CD4-positive, alpha-beta T cell treated with Interleukin-4 for 4 hours (primary cell): ENCODE measurements around the gene HENMT1.
"Not testable (repeated sequence)": the region's sequence is repeated elsewhere in the genome, so short reads cannot be mapped to it uniquely, and the experiment has no call there.

Experiments
- DNase-seq: peaks from one replicate; pipeline ENCODE4 v3.0.0-alpha.2; 2020

Gene HENMT1

DNA sequence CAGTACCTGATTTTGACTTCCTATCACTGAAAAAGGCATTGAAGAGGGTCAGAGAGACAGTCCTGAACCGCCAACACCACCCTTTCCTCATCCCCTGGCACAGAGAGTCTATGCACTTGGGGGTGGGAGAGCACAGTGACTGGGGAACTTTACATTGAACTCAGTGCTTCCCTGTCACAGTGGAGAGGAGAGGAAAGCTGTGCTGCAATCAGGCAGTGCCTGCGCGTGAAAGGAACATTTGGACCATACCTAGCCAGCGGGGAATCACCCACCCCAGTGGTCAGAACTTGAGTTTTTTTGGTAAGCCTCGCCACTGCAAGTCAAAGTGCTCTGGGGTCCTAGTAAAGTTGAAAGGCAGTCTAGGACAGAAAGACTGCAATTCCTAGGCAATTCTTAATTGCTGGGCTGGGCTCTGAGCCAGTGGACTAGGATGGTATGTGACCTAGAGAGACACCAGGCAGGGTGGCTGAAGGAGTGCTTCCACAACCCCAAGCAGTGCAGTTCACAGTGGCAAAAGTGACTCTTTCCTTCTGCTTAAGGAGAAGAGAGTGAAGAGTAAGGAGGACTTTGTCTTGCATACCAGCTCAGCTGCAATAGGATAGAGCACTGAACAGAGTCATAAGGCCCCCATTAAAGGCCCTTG lies 9.4 kb upstream of the HENMT1 start:
- DNase-seq = no peak

DNA sequence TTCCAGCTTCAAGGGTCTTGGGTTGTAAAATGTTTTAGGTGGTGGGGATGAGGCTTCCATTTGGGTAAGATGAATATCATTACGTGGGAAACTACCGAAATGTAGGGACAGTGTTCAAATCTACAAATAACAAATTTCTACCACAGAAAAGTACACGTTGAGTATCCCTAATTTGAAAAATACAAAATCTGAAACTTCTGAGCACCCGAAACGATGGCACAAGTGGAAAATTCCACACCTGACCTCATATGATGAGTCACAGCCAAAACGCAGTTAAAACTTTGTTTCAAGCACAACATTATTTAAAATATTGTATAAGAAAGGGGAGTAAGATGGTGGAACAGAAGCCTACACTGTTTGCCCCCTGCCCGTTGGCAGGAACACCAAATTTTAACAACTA lies 8.8 kb upstream of the HENMT1 start:
- no peak for DNase-seq

DNA sequence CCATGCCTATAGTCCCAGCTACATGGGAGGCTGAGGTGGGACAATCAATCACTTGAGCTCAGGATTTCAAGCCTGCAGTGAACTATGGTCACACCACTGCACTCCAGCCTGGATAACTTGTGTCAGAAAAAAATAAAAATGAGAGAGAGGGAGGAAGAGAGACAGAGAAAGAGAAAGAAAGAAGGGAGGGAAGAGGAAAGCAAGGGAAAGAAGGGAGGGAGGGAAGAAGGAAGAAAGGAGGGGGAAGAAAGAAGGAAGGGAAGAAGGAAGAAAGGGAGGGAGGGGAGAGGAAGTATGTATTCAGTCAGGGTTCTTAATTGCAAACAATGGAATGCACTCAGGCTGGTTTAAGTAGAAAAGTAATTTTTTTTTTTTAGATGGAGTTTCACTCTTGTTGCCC lies 7.9 kb upstream of the HENMT1 start:
- DNase-seq = no peak

DNA sequence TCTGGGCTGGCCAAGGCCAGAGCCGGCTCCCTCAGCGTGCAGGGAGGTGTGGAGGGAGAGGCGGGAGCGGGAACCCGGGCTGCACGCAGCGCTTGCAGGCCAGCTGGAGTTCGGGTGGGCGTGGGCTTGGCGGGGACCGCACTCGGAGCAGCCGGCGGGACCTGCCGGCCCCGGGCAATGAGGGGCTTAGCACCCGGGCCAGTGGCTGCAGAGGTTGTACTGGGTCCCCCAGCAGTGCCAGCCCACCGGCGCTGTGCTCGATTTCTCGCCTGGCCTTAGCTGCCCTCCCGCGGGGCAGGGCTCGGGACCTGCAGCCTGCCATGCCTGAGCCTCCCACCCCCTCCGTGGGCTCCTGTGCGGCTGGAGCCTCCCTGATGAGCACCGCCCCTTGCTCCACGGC lies 6.5 kb upstream of the HENMT1 start:
- not testable (repeated sequence) for DNase-seq

DNA sequence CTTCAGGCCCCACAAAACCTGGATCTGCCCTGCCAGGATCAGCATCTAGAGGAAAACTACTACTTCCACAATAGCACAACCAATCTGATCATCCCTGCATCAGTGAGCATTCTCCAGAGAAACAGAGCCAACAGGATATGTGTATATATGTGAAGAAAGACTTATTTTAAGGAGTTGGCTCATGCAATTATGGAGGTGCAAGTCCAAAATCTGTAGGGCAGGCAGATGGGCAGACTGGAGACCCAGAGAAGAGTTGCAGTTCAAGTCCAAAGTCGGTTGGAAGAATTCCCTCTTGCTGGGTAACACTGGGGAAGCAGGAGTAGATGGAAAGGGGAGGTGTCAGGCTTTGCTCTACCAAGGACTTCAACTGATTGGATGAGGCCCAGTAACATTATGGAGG lies 4.9 kb upstream of the HENMT1 start:
- DNase-seq = no peak

DNA sequence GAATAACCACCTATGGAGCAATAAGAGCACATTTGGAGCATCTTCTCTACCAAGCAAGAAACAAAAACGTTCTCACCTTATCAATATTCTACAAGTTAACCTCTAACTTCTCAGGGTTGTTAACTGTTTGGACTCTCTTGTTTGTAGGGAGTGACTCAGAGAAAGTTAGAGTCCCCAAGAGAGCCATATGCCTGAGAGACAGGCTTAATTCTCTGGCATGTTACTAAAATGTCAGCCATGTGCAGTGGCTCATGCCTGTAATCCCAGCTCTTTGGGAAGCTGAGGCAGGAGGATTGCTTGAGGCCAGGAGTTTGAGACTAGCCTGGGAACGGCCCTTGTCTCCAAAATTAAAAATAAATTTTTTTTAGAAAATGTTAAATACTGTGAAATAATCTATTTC lies 4.2 kb upstream of the HENMT1 start:
- no peak for DNase-seq

DNA sequence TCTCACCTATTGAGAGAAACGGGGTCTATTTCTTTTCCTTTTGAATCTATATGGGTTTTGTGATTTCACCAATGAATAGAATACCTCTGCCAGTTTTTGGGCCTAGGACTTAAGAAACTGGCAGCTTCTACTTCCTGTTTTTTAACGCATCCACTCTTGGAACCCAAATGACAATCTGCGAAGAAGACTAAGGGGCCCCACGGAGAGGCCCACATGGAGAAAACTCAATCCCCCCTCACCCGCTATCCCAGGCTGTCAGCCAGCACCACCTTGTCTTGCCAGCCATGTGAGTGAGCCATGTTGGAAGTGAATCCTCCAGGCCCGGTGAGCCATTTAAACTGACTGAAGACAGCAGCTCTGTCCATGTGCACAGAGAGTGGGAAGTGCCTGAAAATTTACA lies 3.6 kb upstream of the HENMT1 start:
- DNase-seq = no peak

DNA sequence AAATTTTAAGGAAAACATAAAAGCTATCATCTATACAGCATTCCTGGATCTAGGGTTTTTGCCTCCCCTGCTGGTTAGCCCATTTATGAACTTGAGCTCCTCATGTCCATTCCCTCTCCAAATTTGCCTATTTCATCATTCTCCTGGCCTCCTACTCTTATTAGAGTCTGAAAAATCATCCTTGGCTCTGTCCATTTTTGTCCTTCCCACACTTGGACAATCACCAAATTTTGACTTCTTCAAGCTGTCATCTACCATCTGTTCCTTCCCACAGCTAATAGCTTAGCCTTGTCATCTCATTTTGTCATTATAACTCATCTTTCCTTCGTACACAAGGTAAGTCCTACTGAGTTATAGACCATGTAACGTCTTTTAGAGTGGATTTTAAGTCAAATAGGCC lies 2.2 kb upstream of the HENMT1 start:
- no peak for DNase-seq

DNA sequence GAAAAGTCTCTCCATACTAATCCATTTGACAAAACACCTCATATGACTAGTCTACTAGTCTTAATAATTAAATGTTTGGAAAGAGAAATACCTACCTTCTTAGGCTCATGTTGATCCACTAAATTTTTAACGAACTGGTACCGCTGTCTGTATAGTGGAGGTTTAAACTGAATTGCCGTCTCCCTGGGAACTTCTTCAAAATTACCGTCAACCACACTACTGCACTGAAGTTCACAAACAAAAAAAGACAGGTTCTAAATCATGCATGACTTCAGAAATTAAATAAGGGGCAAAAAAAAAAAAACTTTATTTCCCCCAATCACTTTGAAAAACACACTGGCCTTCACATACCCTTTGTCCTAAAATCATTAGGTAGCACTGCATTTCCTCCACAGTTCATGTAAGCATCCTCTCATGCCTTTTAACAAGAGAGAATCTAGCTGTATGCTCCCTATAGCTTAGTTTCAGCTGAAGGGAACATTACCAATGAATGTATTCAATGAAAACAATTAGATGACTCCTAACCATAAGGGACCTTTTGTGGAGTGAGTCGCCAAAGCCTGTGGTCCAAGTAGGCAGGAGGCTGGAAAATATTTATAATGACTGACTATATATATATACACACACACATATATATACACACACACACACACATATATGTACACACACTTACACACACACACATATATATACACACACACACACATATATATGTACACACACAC lies 3.4 kb downstream of the HENMT1 start:
- no peak for DNase-seq

DNA sequence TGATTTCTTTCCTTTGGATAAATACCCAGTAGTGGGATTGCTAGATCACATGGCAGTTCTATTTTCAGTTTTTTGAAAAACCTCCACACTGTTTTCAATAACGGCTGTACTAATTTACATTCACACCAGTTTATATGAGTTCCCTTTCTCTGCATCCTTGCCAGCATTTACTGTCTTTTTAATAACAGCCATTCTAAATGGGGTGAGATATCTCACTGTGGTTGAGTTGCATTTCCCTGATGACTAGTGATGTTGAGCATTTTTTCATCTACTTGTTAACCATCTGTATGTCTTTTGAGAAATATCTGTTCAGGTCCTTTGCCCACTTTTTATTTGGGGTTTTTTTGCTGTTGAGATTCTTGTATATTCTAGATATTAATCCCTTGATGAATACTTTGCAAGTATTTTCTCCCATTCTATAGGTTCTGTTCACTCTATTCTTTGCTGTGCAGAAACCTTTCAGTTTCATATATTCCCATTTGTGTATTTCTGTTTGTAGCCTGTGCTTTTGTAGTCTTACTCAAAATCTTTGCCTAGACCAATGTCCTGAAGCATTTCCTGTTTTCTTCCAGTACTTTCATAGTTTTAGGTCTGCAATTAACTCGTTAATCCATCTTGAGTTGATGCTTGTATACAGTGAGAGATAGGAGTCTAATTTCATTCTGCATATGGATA lies 7.3 kb downstream of the HENMT1 start:
- peak; percentile 50 for DNase-seq

DNA sequence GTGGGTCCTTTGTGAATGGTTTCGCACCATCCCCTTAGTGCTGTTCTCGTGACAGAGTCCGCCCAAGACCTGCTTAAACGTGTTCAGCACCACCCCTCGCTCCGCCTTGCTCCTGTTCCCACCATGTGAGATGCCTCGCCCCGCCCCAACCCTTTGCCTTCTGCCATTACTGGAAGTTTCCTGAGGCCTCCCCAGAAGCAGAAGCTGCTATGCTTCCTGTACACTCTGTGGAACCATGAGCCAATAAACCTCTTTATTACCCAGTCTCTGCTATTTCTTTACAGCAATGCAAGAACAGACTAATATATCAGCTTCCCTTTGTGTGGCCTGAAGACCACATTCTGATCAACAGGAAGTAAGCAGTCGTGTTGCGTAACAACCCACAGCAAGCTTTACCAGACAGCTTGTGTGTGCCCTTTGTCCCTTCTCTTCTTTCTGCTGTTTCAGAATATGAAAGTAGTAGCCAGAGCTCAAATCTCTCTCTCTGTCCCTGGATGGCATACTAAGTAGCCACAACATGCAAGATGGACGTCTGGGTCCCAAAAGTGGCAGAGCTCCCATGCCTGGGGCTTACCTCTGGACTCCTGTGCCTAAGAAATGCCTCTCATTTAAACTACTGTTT lies 14.1 kb downstream of the HENMT1 start:
- peak; percentile 92 for DNase-seq

DNA sequence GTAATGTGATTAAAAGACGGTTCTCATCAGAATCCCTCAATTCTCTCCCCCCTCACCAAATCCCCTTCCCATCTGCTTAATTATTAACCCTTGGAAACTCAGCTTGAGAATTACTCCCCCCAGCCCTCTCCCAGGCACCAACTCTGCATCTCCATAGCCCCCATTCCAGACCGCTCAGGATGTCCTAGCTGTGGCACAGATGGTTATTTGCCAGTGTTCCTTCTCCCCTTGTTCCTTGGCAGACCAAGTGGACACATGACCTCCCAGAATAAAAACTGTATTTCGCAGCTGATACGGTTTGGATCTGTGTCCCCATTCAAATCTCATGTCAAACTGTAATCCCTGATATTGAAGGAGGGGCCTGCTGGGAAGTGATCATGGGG lies 14.6 kb downstream of the HENMT1 start:
- DNase-seq = no peak

DNA sequence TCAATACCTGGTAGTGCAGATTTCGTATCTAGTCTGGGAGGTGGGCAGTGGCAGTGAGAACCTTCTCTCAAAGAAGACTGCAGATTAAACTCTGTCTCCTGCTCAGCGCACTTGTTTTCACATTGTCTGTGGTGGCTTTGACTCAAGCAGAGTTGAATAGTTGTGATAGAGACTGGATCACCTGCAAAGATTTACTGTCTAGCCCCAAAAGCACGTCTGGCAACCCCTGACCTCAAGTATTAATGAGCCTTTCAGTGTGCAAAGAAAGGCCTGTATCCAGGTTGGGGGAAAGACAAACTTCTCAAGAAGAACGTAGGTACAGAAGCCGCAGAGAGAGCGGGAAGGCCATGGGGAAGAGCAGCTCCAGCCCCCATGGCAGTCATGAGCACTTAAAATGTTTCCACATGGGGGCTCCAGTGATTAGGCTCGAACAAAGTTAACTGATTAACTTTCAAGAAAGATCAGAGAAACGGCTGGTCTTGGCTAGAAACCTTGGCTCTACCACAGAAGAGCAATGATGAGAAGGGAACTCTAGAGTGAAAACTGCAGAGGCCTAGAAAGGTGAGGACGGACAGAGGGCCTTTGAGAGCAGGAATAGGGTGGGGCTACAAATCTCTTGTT lies 15.2 kb downstream of the HENMT1 start:
- peak; percentile 67 for DNase-seq

DNA sequence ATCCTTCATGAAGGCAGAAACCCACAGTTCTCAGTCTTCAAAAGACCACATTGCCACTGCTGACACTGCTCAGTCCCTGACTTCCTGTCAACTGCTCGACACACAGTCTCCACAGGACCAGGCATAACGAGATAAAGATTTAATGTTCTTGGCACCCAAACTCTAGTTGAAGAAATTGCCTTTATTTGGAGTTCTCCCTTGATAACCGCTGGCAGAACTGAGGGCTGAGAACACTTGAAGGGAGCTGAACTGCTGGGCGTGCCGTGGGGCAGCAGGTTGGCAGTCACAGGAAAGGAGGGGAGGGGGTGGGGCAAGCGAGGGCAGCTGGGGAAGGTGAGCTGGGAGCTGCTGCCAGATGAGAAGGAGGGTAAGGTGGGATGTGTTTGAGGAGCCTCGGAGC lies 15.9 kb downstream of the HENMT1 start:
- DNase-seq = peak; percentile 77

DNA sequence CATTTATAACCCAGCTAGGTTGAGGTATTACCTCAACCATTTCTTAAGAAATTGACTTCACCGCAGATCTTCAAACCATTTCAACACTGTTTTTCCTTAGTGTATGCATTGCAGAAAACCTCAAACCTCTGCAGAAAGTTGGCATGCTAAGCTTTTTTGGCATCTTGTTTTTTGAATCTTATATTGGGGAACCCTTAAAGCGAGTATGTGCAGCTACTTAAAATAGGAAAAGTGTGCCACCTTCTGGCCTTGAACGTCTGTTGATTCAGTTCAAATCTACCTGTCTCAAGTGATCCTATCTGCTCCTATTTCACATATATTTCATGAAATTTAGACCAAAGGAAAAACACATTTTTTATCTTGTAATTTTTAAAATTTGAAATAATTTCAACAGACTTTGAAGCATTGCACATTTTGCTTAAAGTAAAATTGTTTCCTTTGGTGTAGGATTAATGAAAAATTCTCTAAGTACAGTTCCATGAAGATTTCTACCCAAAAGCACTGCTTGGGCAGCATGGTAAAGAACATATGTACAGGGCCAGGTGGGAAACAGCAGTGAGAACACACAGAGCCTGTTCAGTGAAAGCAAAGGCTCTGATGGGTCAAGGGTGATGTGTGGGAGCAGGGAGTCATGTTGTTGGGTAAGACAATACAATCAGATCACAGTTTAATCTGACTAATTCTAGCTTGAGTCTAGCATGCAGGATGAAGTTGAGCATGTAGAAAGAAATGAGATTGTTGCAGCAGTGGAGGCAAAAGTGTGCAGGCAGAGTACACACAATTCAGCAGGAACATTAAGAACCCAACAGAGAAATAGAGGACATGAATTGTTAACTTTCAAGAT lies 17.2 kb downstream of the HENMT1 start:
- DNase-seq = peak; percentile 89

DNA sequence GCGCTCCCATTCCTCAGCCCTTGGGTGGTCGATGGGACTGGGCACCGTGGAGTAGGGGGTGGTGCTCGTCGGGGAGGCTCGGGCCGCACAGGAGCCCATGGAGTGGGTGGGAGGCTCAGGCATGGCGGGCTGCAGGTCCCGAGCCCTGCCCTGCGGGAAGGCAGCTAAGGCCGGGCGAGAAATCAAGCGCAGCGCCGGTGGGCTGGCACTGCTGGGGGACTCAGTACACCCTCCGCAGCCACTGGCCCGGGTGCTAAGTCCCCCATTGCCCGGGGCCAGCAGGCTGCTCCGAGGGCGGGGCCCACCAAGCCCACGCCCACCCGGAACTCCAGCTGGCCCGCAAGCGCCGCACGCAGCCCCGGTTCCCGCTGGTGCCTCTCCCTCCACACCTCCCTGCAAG lies 20.0 kb downstream of the HENMT1 start:
- DNase-seq = not testable (repeated sequence)

DNA sequence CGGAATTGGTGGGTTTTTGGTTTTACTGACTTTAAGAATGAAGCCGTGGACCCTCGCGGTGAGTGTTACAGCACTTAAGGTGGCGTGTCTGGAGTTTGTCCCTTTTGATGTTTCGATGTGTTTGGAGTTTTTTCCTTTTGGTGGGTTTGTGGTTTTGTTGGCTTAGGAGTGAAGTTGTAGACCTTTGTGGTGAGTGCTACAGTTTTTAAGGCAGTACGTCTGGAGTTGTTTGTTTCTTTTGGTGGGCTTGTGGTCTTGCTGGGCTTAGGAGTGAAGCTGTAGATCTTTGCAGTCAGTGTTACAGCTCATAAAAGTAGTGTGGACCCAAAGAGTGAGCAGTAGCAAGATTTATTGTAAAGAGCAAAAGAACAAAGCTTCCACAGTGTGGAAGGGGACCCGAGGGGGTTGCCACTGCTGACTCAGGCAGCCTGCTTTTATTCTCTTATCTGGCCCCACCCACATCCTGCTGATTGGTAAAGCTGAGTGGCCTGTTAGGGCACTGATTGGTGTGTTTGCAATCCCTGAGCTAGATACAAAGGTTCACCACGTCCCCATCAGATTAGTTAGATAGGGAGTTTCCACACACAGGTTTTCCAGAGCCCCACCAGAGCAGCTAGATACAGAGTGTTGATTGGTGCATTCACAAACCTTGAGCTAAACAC lies 20.9 kb downstream of the HENMT1 start:
- peak; percentile 85 for DNase-seq

DNA sequence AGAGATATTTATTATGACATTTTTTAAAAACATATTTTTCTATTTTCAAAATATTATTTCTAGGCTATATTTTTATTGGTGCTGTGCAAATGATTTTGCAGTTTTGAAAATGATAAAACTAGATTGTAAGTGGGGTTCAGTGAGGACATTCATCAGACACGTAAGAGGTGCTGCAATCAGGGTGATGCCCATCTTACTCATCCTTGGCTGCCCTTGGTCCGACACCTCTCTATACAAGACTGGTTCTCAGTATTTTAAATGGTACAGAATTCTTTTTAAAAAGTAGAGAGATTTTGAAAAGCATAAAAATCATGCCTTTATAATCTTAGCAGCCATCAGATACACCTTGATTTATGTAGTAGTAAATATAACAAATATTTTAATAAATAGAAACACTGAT lies 24.0 kb downstream of the HENMT1 start:
- no peak for DNase-seq

DNA sequence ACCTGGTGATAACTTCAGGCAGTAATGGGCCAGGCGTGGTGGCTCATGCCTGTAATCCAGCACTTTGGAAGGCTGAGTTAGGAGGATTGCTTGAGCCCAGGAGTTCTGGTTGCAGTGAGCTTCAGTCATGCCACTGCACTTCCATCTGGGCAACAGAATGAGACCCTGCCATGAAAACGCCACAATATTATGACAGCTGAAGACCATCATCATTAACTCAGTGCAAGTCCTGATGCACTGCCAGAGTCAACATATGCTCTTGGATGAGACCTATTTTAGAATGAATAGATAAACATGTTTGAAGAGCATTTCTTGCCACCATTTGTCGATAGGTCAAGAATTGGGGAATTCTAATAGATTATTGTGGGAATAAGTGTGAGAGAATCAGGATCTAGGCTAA lies 26.4 kb downstream of the HENMT1 start:
- DNase-seq = no peak

DNA sequence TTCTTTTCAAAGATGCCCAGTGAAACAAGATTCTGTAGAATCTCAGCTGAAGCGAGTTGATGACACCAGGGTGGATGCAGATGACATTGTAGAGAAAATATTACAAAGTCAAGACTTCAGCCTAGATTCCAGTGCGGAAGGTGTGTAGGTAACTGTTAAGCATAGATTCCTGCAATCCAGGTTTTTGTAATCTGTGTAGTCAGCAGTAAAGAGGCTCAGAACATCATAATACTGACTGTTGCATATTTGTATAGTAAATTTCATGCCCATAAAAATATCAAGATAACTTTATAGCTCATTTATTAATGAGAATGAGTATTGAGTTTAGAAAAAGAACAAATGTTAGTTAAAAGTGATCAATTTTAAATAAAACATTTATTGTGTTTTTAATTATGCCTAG lies 32.2 kb downstream of the HENMT1 start:
- no peak for DNase-seq

DNA sequence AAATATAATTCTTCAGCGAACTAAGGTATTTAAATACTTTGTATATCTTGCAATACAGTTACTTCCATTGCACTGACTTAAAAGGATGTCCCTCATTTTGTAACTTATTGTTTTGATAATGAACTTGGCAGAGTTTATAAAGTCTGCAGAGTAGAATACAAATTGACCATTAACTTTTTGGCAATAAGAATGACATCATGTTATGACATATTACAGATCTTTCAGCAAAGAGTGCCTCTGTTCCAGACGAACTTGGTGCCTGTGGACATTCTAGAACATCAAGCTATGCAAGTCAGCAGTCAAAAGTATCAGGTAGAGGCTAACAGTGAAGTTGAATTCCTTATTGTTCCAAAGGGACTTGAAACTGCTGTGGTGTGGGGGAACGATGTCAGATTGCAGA lies 32.9 kb downstream of the HENMT1 start:
- no peak for DNase-seq

DNA sequence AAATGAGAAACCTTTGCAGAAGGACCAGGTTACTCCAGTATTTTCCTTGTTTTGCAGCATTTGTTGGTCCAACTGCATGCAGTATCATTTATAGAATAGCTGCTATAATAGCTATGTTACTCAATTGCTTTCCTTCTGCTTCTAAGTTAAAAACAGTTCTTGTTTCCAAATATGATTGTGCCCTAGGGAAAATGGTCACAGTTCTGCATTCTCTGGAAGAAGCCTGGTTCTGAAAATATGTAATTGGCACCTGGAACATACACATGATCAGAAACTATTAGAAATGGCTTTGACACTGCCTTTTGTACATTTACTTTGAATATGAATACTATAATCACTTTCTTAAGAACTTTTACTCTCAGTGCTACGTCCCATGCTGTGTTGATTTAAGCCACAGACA lies 33.6 kb downstream of the HENMT1 start:
- no peak for DNase-seq
